GM06990 (cell line): ENCODE results near the gene GAL.

Source experiments
- DNase-seq: peaks from one replicate; pipeline ENCODE4 v3.0.0-alpha.2; 2011; ENCODE audit not compliant: insufficient read length; ENCODE audit errors: extremely low read depth
- H3K27me3 ChIP-seq: replicated peaks from 2 replicates; pipeline ENCODE4 v1.6.0; 2011; ENCODE audit warnings: low read length; ENCODE audit not compliant: control insufficient read depth, insufficient read depth
- H3K36me3 ChIP-seq: 2 replicates; pipeline ENCODE4 v1.5.1; 2011; ENCODE audit warnings: low read length; ENCODE audit not compliant: control insufficient read depth, insufficient read depth
- H3K4me3 ChIP-seq: replicated peaks from 2 replicates; pipeline ENCODE4 v1.5.1; 2011; ENCODE audit warnings: low read depth, mild to moderate bottlenecking, control low read depth, low read length
- CTCF ChIP-seq: IDR thresholded peaks from 2 replicates; pipeline ENCODE4 v1.5.1; 2011; ENCODE audit warnings: low read length, control low read depth, mild to moderate bottlenecking, inconsistent platforms; ENCODE audit not compliant: insufficient read depth, poor library complexity, severe bottlenecking

GAL gene

GRCh38 chr11:68673306-68673945 is 10.9 kb upstream of the GAL start:
- Histone ChIP-seq H3K36me3 (no peaks in the 10 kb centered on the region), H3K4me3 (no peak overlapping the region), H3K27me3 (no peaks in the 10 kb centered on the region; the same call in 1 of the 2 replicates)
- TF ChIP-seq CTCF = no peak
- DNase-seq = no peak

- no peak for DNase-seq
- no peaks in the 10 kb centered on the region for H3K36me3 ChIP-seq
- no peak overlapping the region for H3K4me3 ChIP-seq
- H3K27me3 ChIP-seq = no peaks in the 10 kb centered on the region; the same call in 1 of the 2 replicates
- no peak for TF ChIP-seq CTCF
Measured at GRCh38 chr11:68673991-68674390, 10.4 kb upstream of the GAL start.

GRCh38 chr11:68674461-68674860 is 9.9 kb upstream of the GAL start:
- no peaks in the 10 kb centered on the region for H3K36me3 ChIP-seq
- no peak for DNase-seq
- H3K27me3 ChIP-seq = no peaks in the 10 kb centered on the region; the same call in 1 of the 2 replicates
- no peak for TF ChIP-seq CTCF
- H3K4me3 ChIP-seq = no peak overlapping the region

GRCh38 chr11:68677432-68677831 is 6.9 kb upstream of the GAL start:
- H3K27me3 ChIP-seq = no peaks in the 10 kb centered on the region; the same call in 1 of the 2 replicates
- DNase-seq = no peak
- H3K4me3 ChIP-seq = no peak overlapping the region
- TF ChIP-seq CTCF = no peak
- no peaks in the 10 kb centered on the region for H3K36me3 ChIP-seq

- TF ChIP-seq CTCF = no peak
- Histone ChIP-seq H3K27me3 (no peaks in the 10 kb centered on the region; the same call in 1 of the 2 replicates), H3K36me3 (no peaks in the 10 kb centered on the region), H3K4me3 (no peak overlapping the region)
- no peak for DNase-seq
Measured at GRCh38 chr11:68678031-68678441, 6.3 kb upstream of the GAL start.

GRCh38 chr11:68680541-68681231 is 3.7 kb upstream of the GAL start:
- Histone ChIP-seq H3K4me3 (no peak overlapping the region), H3K27me3 (no peaks in the 10 kb centered on the region; the same call in none of the 2 replicates), H3K36me3 (no peaks in the 10 kb centered on the region)
- no peak for DNase-seq
- TF ChIP-seq CTCF = no peak
